HG02571 (cell line): ENCODE data around the gene ECD.
"Not testable (repeated sequence)": the region's sequence is repeated elsewhere in the genome, so short reads cannot be mapped to it uniquely, and the experiment has no call there.

Source experiments
- ATAC-seq: cut with Tn5 transposase; IDR thresholded peaks from one replicate; pipeline ENCODE4 v1.9.1; 2021; ENCODE audit warnings: mild to moderate bottlenecking, moderate library complexity; ENCODE audit not compliant: unreplicated experiment

Gene ECD

GRCh38 chr10:73161079-73161478, 6.7 kb downstream of the ECD start:
- ATAC-seq: no peak

DNA sequence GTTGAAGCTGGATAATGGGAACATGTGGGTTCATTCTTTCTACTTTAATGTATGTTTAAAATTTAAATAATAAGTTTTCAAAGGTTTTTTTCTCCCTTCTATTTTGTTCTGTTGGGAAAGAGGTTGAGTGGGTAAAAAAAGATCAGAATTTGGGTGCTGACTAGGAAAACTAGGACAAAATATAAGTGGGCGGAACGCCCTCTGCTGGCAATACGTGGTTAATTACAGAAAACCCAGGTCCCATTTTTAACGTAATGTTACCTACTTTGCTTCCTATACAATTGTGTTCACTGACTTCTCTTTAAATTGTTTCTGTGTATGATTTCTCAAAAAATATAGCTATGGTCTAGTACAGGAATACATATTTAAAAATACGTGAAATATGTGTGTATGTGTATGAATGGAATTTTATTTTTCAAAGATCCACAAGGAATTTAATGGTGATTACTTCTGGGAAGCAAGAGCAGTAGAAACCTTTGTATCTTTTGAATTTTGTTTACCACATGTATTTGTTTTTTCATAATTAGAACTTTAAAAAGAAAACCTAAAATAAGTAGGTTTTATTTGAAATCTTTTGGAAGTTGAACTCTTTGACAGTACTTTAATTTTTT, 8.7 kb downstream of the ECD start:
- no peak for ATAC-seq

GRCh38 chr10:73156054-73156453, 11.8 kb downstream of the ECD start:
- no peak for ATAC-seq

DNA sequence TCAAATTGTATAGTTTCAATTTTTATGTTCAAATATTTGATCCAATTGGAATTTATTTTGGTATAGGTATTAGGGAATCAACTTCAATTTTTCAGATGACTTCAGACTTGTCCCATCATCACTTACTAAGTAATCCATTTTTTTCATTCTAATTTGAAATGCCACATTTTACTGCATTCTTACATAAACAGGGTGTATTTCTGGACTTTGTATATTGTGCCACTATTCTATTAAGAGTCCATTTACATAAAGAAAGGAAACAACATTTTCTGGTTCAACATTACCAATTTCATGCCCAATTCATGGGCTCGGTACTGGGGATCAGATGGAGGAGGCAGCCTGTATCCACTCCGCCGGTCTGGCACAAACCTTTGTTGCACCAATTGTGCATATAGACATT, 15.8 kb downstream of the ECD start:
- no peak for ATAC-seq

GRCh38 chr10:73150633-73151413, 17.0 kb downstream of the ECD start:
- not testable (repeated sequence) for ATAC-seq

- ATAC-seq: no peak
Observed at GRCh38 chr10:73141603-73142002, 26.2 kb downstream of the ECD start.

DNA sequence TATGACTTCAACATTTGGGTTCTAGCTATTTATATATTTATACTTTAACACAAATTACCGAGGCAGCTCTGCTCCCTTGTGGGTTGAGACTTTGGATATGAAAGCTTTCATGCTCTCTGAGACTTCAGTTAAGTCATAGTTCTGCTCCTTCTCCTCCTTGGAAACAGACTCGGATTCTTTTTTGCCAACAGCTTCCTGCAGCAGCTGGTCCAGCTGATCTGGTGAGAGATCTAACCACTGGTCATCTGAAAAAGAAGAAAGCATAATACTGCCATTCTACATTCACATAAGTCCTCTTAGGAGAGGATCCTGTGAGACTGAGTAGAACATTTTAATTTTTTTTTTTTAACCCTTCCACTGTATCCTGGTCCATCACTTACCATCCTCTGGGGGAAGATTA, 28.6 kb downstream of the ECD start:
- ATAC-seq: no peak

DNA sequence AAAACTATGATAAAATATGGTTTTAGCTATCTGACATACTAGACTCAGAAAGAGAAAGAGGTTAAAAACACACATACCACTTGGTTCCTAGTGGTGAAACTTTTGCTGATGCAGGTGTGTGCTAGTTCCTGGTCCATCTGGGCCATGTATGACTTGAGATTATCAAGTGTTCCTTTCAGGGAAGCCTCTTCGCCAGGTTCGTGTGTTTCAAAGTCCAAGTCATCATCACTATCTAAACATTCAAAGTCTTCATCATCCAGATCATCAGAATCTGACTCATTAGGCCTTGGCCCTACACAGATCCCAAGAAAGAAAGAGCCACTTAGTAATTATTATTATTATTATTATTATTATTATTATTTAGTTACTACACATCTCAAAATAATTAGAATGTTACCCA, 31.2 kb downstream of the ECD start:
- no peak for ATAC-seq

DNA sequence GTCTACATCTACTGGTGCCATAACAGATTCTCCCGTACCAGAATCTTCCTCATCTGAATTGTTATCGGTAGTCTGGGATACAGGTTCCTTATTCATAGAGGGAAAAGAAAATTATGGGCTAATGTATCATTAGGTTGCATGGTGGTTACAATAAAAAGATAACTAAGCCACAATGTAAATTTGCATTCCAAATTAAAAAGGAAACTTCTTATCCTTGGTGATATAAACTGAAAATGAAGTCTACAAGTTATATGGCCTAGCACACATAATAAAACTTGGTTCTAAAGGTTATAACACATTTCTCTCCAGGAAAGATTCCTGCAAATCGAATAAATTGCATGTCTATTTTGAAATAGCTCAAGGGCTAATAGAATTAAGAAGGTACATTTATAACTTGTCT, 33.1 kb downstream of the ECD start:
- no peak for ATAC-seq

- no peak for ATAC-seq
Observed at GRCh38 chr10:73131913-73132686, 35.7 kb downstream of the ECD start.

GRCh38 chr10:73131301-73131700, 36.5 kb downstream of the ECD start:
- ATAC-seq: no peak

DNA sequence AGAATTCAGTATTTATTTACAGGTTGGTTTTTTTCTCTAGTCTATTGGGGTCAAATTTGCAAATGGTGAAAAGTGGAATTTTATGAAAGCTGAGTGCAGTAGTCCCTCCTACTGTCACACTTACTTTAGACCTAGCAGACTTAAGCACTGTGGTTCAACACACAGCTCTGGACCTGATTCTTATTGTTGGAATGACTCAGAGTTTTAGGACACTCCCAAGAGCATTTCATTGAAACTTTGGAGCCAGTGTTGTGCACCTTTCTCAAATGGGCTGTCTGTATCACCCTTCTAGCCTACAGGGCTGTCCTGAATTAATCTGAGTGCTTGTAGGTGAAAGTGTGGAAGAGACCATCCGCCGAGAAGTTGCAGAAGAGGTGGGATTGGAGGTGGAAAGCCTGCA, 41.5 kb downstream of the ECD start:
- ATAC-seq: no peak

GRCh38 chr10:73119952-73120351, 47.9 kb downstream of the ECD start:
- no peak for ATAC-seq

DNA sequence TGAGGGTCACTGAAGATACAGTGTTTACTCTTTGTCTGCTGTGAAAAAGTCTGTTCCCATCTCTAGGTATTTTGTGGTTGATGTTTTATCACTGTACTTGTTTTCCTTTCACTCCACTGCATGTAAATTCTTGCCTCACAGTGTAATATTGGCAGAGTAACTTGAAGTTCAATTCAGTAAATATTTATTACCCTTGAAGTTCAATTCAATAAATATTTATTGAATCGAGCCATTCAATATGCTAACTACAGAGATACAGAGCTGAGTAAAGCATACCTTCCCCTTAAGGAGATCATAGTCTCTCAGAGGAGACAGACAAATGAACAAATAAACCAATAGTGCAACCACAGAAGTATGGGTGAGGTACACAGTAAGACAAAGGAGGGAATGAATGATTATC, 48.4 kb downstream of the ECD start:
- no peak for ATAC-seq

DNA sequence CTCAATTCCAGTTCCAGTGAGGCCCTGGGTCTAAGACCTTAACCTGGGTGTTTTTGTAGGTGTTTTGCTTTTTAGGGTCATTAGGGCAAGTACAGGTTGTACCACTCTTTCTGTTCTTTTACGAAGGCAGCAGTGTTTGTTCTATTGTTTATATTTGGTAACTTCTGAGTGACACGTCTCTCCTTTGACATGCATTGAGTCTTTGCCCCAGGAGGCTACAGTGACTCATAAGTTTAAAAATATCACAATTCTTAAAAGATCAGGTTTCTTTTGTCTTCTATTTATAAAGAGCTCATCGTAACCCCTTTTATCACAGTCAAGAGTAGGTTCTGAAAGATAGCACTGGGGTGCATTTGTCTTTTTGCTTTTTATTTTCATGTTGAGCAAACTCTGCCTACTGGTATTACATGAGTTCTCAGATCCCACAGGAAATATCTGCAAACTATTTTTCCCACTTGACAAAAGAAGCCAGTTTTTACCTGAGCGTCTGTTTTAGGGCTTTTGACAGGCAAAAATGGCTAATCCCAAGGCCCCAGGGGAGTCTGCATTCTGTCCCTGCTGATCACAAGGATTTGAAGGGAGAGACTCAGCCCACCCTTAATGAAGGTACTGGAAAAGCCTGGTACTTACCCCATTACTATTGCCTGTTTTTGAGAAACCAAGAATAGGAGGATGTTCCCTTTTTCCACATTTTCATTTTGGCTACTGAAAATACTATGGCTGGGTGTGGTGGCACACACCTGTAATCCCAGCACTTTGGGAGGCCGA, 49.6 kb downstream of the ECD start:
- peak; percentile 78 for ATAC-seq

DNA sequence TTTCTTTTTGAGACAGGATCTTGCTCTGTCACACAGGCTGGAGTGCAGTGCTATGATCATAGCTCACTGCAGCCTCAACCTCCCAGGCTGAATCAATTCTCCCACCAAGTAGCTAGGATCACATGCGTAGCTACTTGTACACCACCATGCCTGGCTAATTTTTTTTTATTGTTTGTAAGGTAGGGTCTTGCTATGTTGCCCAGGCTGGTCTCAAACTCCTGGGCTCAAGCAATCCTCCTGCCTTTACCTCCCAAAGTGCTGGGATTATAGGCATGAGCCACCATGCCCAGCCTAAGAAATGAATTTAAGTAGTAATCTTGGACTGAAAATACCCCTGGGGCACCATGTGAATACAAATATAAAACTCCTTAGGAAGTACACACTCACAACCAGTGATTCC, 51.8 kb downstream of the ECD start:
- ATAC-seq: no peak

DNA sequence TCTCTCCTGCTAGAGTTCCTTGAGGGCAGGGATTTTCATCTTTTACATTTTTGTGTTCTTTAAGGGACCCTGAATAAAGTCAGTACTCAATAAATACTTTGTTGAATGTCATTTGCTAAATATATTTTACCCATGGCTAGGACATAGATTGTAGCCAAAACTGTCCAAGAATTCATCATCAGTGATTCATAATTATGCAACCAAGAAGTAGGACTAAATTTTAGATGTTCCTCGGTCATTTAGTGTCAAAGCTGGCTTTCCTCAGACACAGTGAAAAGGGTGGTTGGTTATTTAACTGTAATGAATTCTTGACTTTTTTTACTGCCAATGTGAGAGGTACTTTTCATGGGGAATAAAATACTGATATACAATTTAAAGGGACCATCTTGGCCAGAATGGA, 54.3 kb downstream of the ECD start:
- ATAC-seq: no peak

- not testable (repeated sequence) for ATAC-seq
Observed at GRCh38 chr10:73112032-73112431, 55.8 kb downstream of the ECD start.

GRCh38 chr10:73110345-73110849, 57.4 kb downstream of the ECD start, which contains the start of gene NUDT13:
Gene NUDT13, plus strand, starts transcription at chr10:73110455. Its CDS starts 3,911 bp downstream, at chr10:73114366.
- ATAC-seq: peak; percentile 69

DNA sequence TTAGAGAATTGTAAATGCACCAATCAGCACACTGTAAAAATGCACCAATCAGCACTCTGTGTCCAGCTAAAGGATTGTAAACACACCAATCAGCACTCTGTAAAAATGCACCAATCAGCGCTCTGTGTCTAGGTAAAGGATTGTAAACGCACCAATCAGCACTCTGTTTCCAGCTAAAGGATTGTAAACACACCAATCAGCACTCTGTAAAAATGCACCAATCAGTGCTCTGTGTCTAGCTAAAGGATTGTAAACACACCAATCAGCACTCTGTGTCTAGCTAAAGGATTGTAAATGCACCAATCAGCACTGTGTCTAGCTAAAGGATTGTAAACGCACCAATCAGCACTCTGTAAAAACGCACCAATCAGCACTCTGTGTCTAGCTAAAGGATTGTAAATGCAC, 58.6 kb downstream of the ECD start:
- not testable (repeated sequence) for ATAC-seq

- no peak for ATAC-seq
Observed at GRCh38 chr10:73106301-73106700, 61.5 kb downstream of the ECD start.
